Measurements from ENCODE around the gene RARRES2. TPM values are rescaled to one million over a fixed set of nuclear protein-coding genes. Genes with fewer than 3 reads are reported as not detected.

RARRES2 gene
- total RNA-seq, 3 donors from 2014 or later (not counting 1 experiment from before 2014, with no cell fraction given): not detected

GRCh38 chr7:150332852-150333635 is 8.4 kb downstream of the RARRES2 start:
- Histone ChIP-seq H3K27me3 (ENCODE audit: control insufficient read depth, insufficient read depth, low read length) (no peaks in the 10 kb centered on the region), H3K9me3 (ENCODE audit: control insufficient read depth, insufficient read depth, low read length) (no peaks in the 10 kb centered on the region), H3K27ac (ENCODE audit: low read length) (no peak overlapping the region), H3K4me3 (ENCODE audit: low read length) (no peak overlapping the region), H3K4me1 (ENCODE audit: control insufficient read depth, insufficient read depth, low read length) (no peaks in the 10 kb centered on the region), H3K36me3 (ENCODE audit: control insufficient read depth, insufficient read depth, low read length) (peaks cover 33% of the 10 kb centered on the region)
- DNase-seq (no peak), ATAC-seq (no peak)
- Mint-ChIP-seq H3K27me3 (ENCODE audit: low read depth in 2 of 2) (peaks cover 0 to 1% of the 10 kb centered on the region in 2 donors), H3K4me1 (no peaks in the 10 kb centered on the region), H3K4me3 (no peak overlapping the region), H3K9me3 (no peaks in the 10 kb centered on the region), H3K36me3 (no peaks in the 10 kb centered on the region), H3K27ac (no peak overlapping the region)
- intact Hi-C loops (cut with micrococcal nuclease): no loop called here
- TF ChIP-seq, protein P1, sequence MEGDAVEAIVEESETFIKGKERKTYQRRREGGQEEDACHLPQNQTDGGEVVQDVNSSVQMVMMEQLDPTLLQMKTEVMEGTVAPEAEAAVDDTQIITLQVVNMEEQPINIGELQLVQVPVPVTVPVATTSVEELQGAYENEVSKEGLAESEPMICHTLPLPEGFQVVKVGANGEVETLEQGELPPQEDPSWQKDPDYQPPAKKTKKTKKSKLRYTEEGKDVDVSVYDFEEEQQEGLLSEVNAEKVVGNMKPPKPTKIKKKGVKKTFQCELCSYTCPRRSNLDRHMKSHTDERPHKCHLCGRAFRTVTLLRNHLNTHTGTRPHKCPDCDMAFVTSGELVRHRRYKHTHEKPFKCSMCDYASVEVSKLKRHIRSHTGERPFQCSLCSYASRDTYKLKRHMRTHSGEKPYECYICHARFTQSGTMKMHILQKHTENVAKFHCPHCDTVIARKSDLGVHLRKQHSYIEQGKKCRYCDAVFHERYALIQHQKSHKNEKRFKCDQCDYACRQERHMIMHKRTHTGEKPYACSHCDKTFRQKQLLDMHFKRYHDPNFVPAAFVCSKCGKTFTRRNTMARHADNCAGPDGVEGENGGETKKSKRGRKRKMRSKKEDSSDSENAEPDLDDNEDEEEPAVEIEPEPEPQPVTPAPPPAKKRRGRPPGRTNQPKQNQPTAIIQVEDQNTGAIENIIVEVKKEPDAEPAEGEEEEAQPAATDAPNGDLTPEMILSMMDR (IDR thresholded peaks at IDR 0.05): no peak
- WGBS (ENCODE audit: insufficient coverage): 96% methylated on average over 18 of the region's 18 CpGs

DNA sequence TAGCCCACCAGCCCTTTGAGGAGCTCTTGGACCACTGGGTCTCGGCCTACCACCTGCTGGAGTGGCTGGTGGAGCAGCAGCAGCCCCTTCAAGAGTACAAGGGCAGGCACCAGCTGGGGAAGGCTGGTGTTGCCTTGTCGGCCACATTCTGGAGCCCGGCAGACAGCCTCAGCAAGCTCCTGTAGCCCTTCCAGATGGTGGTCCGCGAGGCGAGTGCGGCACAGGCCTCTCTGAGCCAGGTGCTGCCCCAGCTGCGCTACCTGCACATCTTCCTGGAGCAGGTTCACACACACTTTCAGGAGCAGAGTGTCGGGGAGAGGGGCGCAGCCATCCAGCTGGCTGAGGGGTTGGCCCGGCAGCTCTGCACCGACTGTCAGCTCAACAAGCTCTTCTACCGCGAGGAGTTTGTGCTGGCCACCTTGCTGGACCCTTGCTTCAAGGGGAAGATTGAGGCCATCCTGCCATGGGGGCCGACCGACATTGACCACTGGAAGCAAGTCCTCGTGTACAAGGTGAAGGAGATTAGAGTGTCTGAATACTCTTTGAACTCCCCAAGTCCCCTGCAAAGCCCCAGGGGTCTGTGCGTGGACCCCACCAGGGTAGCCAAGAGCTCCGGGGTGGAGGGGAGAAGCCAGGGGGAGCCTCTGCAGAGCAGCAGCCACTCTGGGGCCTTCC is 11.1 kb downstream of the RARRES2 start:
- no peak overlapping the region for H3K4me3 Mint-ChIP-seq
- H3K36me3 Mint-ChIP-seq: no peaks in the 10 kb centered on the region
- ATAC-seq: no peak
- H3K9me3 ChIP-seq (ENCODE audit: control insufficient read depth, insufficient read depth, low read length): no peaks in the 10 kb centered on the region
- no peaks in the 10 kb centered on the region for H3K27me3 Mint-ChIP-seq (ENCODE audit: low read depth in 2 of 2)
- H3K4me1 Mint-ChIP-seq: peaks cover under 1% of the 10 kb centered on the region in 2 donors
- intact Hi-C loops (cut with micrococcal nuclease): no loop called here
- peaks cover 44% of the 10 kb centered on the region for H3K36me3 ChIP-seq (ENCODE audit: control insufficient read depth, insufficient read depth, low read length)
- H3K9me3 Mint-ChIP-seq: no peaks in the 10 kb centered on the region
- no peak overlapping the region for H3K27ac Mint-ChIP-seq
- 96% methylated on average over 19 of the region's 19 CpGs for WGBS (ENCODE audit: insufficient coverage)
- no peaks in the 10 kb centered on the region for H3K4me1 ChIP-seq (ENCODE audit: control insufficient read depth, insufficient read depth, low read length)
- no peak overlapping the region for H3K27ac ChIP-seq (ENCODE audit: low read length)
- no peaks in the 10 kb centered on the region for H3K27me3 ChIP-seq (ENCODE audit: control insufficient read depth, insufficient read depth, low read length)
- TF ChIP-seq, protein P1 (IDR thresholded peaks at IDR 0.05): no peak
- no peak for DNase-seq
- H3K4me3 ChIP-seq (ENCODE audit: low read length): no peak overlapping the region

DNA sequence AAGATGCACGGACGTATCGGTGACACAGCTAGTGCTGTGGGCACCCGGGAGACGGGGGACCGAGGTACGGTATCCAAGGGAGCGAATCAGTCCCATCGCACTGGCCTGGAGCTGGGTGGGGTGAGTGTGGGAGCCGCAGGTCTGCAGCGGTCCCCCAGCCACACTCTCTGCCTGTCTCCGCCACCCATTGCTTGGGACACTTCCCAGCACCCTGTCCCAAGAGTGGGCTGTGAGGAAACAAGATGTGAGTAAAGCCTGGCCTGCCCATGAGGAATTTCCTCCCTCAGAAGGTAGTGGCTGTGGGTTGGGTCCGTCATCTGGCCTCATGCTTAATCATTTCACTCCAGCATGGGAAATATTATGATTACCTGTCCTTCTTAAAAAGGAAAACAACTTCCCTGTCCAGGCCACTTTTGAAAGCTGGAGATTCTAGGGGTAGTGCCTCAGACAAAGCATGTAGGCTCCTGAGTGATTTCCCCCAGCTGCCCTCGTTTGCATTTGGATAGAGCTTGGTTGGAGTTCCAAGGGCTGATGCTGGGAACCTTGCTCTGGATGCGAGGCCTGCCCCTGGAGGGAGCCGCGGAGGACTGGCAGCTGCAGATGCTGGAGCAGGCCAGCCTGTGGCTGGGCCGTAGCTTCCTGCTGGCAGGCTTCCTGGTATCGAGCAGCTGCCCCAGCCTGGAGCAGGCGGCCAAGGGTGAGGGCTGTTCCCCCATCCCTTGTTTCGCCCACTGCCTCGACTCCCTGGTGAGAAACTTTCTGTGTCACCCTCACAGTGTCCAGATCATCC is 11.9 kb downstream of the RARRES2 start:
- no peak overlapping the region for H3K27ac Mint-ChIP-seq
- Histone ChIP-seq H3K9me3 (ENCODE audit: control insufficient read depth, insufficient read depth, low read length) (no peaks in the 10 kb centered on the region), H3K36me3 (ENCODE audit: control insufficient read depth, insufficient read depth, low read length) (peaks cover 44% of the 10 kb centered on the region), H3K4me3 (ENCODE audit: low read length) (no peak overlapping the region), H3K27me3 (ENCODE audit: control insufficient read depth, insufficient read depth, low read length) (no peaks in the 10 kb centered on the region), H3K4me1 (ENCODE audit: control insufficient read depth, insufficient read depth, low read length) (peaks cover 3% of the 10 kb centered on the region), H3K27ac (ENCODE audit: low read length) (no peak overlapping the region)
- DNase-seq (no peak), ATAC-seq (no peak)
- intact Hi-C loops (cut with micrococcal nuclease): no loop called here
- no peaks in the 10 kb centered on the region for H3K36me3 Mint-ChIP-seq
- no peak overlapping the region for H3K4me3 Mint-ChIP-seq
- TF ChIP-seq, protein P1 (IDR thresholded peaks at IDR 0.05): no peak
- 92% methylated on average over 22 of the region's 22 CpGs for WGBS (ENCODE audit: insufficient coverage)
- H3K4me1 Mint-ChIP-seq: peaks cover 9% of the 10 kb centered on the region in 2 donors
- no peaks in the 10 kb centered on the region for H3K9me3 Mint-ChIP-seq
- H3K27me3 Mint-ChIP-seq (ENCODE audit: low read depth in 2 of 2): no peaks in the 10 kb centered on the region

Measured in natural killer cell (primary cell).